HEK293T (cell line): ENCODE data around the gene MYO16.

Experiments
- ARNT ChIP-seq: fragments of 450-650 bp; IDR thresholded peaks from 2 replicates; pipeline ENCODE4 v1.6.1; 2017; ENCODE audit warnings: mild to moderate bottlenecking
- BHLHE40 ChIP-seq: fragments of 450-650 bp; IDR thresholded peaks from 2 replicates; pipeline ENCODE4 v1.6.1; 2016; ENCODE audit warnings: mild to moderate bottlenecking, moderate library complexity, borderline replicate concordance
- CTBP1 ChIP-seq: fragments of 450-650 bp; IDR thresholded peaks from 2 replicates; pipeline ENCODE4 v1.6.1; 2016; ENCODE audit warnings: borderline replicate concordance
- FOXM1 ChIP-seq: fragments of 450-650 bp; IDR thresholded peaks from 2 replicates; pipeline ENCODE4 v1.6.1; 2017; ENCODE audit warnings: mild to moderate bottlenecking, borderline replicate concordance
- L3MBTL2 ChIP-seq: fragments of 450-650 bp; conservative IDR thresholded peaks from 2 replicates; pipeline ENCODE4 v1.6.1; 2016; ENCODE audit warnings: mild to moderate bottlenecking
- SP1 ChIP-seq: fragments of 450-650 bp; IDR thresholded peaks from 2 replicates; pipeline ENCODE4 v1.6.1; 2017
- SUZ12 ChIP-seq: fragments of 450-650 bp; IDR thresholded peaks from 2 replicates; pipeline ENCODE4 v1.6.1; 2016; ENCODE audit warnings: mild to moderate bottlenecking
- TARDBP ChIP-seq: fragments of 450-650 bp; IDR thresholded peaks from 2 replicates; pipeline ENCODE4 v1.6.1; 2016
- TF ChIP-seq, protein P1 (sequence below): fragments of 450-650 bp; IDR thresholded peaks from 2 replicates; pipeline ENCODE4 v1.6.1; 2016

DNA sequence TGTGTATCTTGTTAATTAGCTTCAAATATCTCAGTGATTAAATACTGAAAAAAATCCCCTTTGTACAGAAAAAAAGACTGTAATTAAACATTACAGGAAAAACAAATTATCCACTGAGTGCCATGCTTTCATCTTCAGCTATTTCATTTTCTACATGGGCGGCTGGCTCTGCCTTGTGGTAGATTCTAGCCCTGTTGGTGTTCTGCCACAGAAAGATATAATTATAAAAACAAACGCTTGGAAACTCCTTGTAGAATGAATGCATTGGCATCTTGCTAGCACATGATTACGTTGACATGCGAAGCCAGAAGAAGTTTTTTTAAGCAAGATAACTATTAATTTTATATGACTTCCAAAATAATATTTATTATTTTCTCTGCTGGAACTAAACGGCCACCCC lies 496.8 kb downstream of the MYO16 start:
- TF ChIP-seq, protein P1, sequence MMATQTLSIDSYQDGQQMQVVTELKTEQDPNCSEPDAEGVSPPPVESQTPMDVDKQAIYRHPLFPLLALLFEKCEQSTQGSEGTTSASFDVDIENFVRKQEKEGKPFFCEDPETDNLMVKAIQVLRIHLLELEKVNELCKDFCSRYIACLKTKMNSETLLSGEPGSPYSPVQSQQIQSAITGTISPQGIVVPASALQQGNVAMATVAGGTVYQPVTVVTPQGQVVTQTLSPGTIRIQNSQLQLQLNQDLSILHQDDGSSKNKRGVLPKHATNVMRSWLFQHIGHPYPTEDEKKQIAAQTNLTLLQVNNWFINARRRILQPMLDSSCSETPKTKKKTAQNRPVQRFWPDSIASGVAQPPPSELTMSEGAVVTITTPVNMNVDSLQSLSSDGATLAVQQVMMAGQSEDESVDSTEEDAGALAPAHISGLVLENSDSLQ = no peak
- no peak for TF ChIP-seq SUZ12
- TF ChIP-seq FOXM1 = no peak
- TF ChIP-seq SP1 = no peak
- TF ChIP-seq TARDBP = no peak
- no peak for TF ChIP-seq BHLHE40
- TF ChIP-seq CTBP1 = no peak
- TF ChIP-seq L3MBTL2 = no peak
- no peak for TF ChIP-seq ARNT
